Natural killer cell (primary cell): ENCODE data around the gene RUNX2. TPM values are rescaled to one million over a fixed set of nuclear protein-coding genes. Genes with fewer than 3 reads are reported as not detected.

Experiments
- ATAC-seq, 3 donors: fragments of 150-1000 bp in 2 of 3; fragments of 200-7000 bp in 1 of 3; cut with Tn5 transposase; 1 replicate in 1 of 3; 2 replicates in 2 of 3; pipeline ENCODE4 v1.10.0; 2021; ENCODE audit warnings: mild to moderate bottlenecking in 2 of 3, moderate library complexity in 2 of 3
- DNase-seq, 2 donors: peaks; one replicate each; pipeline versions ENCODE4 v3.0.0 to v3.0.0-alpha.2; 2013 to 2021; ENCODE audit warnings: mixed read lengths in 1 of 2
- H3K27ac ChIP-seq: one replicate; pipeline ENCODE4 v1.5.1; 2013; ENCODE audit warnings: mild to moderate bottlenecking, low read length
- H3K27me3 ChIP-seq: one replicate; pipeline ENCODE4 v1.6.1; 2013; ENCODE audit warnings: low read length; ENCODE audit not compliant: control insufficient read depth, insufficient read depth
- H3K36me3 ChIP-seq: one replicate; pipeline ENCODE4 v1.6.1; 2013; ENCODE audit warnings: low read length; ENCODE audit not compliant: control insufficient read depth, insufficient read depth
- H3K4me1 ChIP-seq: one replicate; pipeline ENCODE4 v1.6.1; 2013; ENCODE audit warnings: low read length; ENCODE audit not compliant: control insufficient read depth, insufficient read depth
- H3K4me3 ChIP-seq: one replicate; pipeline ENCODE4 v1.5.1; 2013; ENCODE audit warnings: low read length
- H3K9me3 ChIP-seq: one replicate; pipeline ENCODE4 v1.6.1; 2013; ENCODE audit warnings: low read length; ENCODE audit not compliant: control insufficient read depth, insufficient read depth
- H3K27ac Mint-ChIP-seq, 2 donors: one replicate each; pipeline ENCODE4 v1.8.0; 2022; ENCODE audit warnings: mild to moderate bottlenecking in 2 of 2, mixed read lengths in 2 of 2, moderate library complexity in 1 of 2
- H3K27me3 Mint-ChIP-seq, 2 donors: one replicate each; pipeline ENCODE4 v1.8.0; 2022; ENCODE audit warnings: low read depth in 2 of 2, mixed read lengths in 2 of 2
- H3K36me3 Mint-ChIP-seq: one replicate; pipeline ENCODE4 v1.8.0; 2022; ENCODE audit warnings: mixed read lengths
- H3K4me1 Mint-ChIP-seq, 2 donors: one replicate each; pipeline ENCODE4 v1.8.0; 2022; ENCODE audit warnings: mixed read lengths in 2 of 2
- H3K4me3 Mint-ChIP-seq: one replicate; pipeline ENCODE4 v1.8.0; 2022; ENCODE audit warnings: mild to moderate bottlenecking, moderate library complexity, mixed read lengths
- H3K9me3 Mint-ChIP-seq, 2 donors: one replicate each; pipeline ENCODE4 v1.8.0; 2022; ENCODE audit warnings: mixed read lengths in 2 of 2
- whole genome bisulfite sequencing: methylation state at CpG from one replicate; pipeline ENCODE4 v1.1.7; 2013; ENCODE audit warnings: missing lambda C conversion rate; ENCODE audit not compliant: insufficient coverage; 5-methylcytosine and 5-hydroxymethylcytosine counted together
- intact Hi-C: fragments of 100-400 bp; cut with micrococcal nuclease; formaldehyde crosslinking; loops from one replicate; pipeline ENCODE4 v1.14.2; 2022
- total RNA-seq, 4 donors: library from RNA; stranded (reverse); fragments of 120-200 nt in 1 of 4; gene quantifications; one replicate each; pipeline versions ENCODE4 v1.2.3 to v1.2.4, GENCODE V29; 2013 to 2022
- TF ChIP-seq, protein P1 (sequence below): fragments of 200-600 bp; IDR thresholded peaks from one replicate; pipeline ENCODE4 v1.8.0; 2022; ENCODE audit warnings: antibody characterized with exemption

Gene RUNX2
- total RNA-seq, 3 donors from 2014 or later (not counting 1 experiment from before 2014, with no cell fraction given) = 5.0 to 19.2 (median 7.0) TPM

DNA sequence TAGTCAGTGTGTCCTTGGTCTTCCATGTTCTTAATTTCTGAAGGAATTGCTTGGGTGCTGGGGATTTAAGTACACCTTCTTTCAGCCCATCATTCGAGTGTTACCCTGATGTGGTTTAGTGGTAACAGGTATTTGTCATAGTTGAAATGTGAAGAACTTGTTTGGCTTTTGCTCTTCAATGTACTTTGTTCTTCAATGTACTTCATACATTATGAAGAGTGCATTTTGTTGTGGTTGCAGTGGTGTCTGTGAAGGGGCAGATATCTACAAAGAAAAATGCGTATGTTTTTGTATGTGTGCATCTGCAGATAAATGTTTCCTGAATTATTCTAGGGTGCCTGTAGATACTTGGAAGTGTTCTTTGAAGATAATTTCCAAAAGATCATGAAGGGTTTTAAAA, 160.8 kb downstream of the RUNX2 start:
- Mint-ChIP-seq H3K36me3 (no peaks in the 10 kb centered on the region), H3K4me3 (no peak overlapping the region), H3K4me1 (peaks cover 0 to 23% of the 10 kb centered on the region in 2 donors), H3K27me3 (no peaks in the 10 kb centered on the region), H3K27ac (no peak overlapping the region), H3K9me3 (no peaks in the 10 kb centered on the region)
- Histone ChIP-seq H3K4me3 (no peak overlapping the region), H3K27me3 (no peaks in the 10 kb centered on the region), H3K27ac (no peak overlapping the region), H3K36me3 (peaks cover 5% of the 10 kb centered on the region), H3K4me1 (peaks cover 13% of the 10 kb centered on the region), H3K9me3 (no peaks in the 10 kb centered on the region)
- intact Hi-C loops = no loop called here
- WGBS = 41% methylated on average over 2 of the region's 2 CpGs
- DNase-seq (peak in 1 of 2 donors; percentile 63), ATAC-seq (no peak)
- TF ChIP-seq, protein P1, sequence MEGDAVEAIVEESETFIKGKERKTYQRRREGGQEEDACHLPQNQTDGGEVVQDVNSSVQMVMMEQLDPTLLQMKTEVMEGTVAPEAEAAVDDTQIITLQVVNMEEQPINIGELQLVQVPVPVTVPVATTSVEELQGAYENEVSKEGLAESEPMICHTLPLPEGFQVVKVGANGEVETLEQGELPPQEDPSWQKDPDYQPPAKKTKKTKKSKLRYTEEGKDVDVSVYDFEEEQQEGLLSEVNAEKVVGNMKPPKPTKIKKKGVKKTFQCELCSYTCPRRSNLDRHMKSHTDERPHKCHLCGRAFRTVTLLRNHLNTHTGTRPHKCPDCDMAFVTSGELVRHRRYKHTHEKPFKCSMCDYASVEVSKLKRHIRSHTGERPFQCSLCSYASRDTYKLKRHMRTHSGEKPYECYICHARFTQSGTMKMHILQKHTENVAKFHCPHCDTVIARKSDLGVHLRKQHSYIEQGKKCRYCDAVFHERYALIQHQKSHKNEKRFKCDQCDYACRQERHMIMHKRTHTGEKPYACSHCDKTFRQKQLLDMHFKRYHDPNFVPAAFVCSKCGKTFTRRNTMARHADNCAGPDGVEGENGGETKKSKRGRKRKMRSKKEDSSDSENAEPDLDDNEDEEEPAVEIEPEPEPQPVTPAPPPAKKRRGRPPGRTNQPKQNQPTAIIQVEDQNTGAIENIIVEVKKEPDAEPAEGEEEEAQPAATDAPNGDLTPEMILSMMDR = no peak

DNA sequence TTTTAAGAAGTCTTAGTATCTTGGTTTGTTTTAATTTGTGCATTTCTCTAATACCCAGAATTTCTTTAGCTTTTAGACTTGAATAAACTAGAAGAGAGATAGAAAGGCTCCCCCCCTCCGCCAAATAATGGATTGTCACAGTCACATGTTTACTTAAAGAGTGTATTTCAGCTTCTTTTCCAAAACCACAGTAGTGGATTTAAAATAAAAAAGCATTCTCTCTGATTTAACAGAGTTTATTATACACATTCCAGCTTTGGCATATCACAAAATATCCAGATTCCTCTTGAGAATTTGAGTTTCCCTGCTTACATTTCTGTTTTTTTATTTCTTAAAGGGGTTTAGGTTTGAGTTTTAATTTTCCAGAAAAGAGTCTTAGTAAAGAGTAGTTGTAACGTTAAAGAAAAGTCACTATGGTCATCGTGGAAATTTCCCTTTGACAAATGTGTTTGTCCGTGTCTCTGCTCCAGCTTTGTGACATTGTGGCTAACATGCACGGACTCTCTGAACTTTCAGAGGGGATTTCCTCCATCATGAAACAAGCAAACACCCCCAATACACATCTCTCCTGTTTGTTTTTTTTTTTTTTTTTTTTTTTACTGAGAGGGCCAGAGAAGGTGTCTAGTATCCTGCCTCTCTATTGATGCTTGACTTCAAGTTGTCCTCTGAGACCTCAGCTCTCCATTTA, 163.1 kb downstream of the RUNX2 start:
- Mint-ChIP-seq H3K4me3 (no peak overlapping the region), H3K4me1 (peaks cover 19 to 43% of the 10 kb centered on the region in 2 donors), H3K27ac (no peak overlapping the region), H3K27me3 (no peaks in the 10 kb centered on the region), H3K9me3 (no peaks in the 10 kb centered on the region), H3K36me3 (no peaks in the 10 kb centered on the region)
- 88% methylated on average over 4 of the region's 5 CpGs for WGBS
- ATAC-seq (peak in 1 of 3 donors; percentile 34), DNase-seq (no peak)
- peaks cover 25% of the 10 kb centered on the region for H3K4me1 ChIP-seq
- no peak overlapping the region for H3K4me3 ChIP-seq
- no peak overlapping the region for H3K27ac ChIP-seq
- H3K9me3 ChIP-seq = no peaks in the 10 kb centered on the region
- TF ChIP-seq, protein P1 = no peak
- intact Hi-C loops = no loop called here
- peaks cover 5% of the 10 kb centered on the region for H3K36me3 ChIP-seq
- H3K27me3 ChIP-seq = no peaks in the 10 kb centered on the region

DNA sequence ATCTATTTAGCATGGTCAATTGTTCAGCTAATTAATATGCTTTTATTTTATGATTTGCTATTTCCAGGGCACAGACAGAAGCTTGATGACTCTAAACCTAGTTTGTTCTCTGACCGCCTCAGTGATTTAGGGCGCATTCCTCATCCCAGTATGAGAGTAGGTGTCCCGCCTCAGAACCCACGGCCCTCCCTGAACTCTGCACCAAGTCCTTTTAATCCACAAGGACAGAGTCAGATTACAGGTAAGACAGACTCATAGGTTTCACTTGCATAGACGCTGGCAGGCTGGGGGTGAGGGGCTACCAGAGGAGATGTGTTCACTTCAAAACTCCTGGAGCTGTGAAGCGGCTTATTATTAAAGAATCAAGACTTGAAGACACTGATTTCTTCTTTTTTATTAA, 163.7 kb downstream of the RUNX2 start:
- TF ChIP-seq, protein P1 = no peak
- H3K4me3 ChIP-seq = no peak overlapping the region
- H3K9me3 Mint-ChIP-seq = no peaks in the 10 kb centered on the region
- H3K4me1 ChIP-seq = peaks cover 25% of the 10 kb centered on the region
- H3K9me3 ChIP-seq = no peaks in the 10 kb centered on the region
- peaks cover 5% of the 10 kb centered on the region for H3K36me3 ChIP-seq
- WGBS = 92% methylated on average over 5 of the region's 6 CpGs
- intact Hi-C loops = no loop called here
- H3K36me3 Mint-ChIP-seq = no peaks in the 10 kb centered on the region
- no peak overlapping the region for H3K27ac ChIP-seq
- DNase-seq (no peak), ATAC-seq (no peak)
- H3K27me3 Mint-ChIP-seq = no peaks in the 10 kb centered on the region
- H3K27me3 ChIP-seq = no peaks in the 10 kb centered on the region
- no peak overlapping the region for H3K27ac Mint-ChIP-seq
- peaks cover 26 to 44% of the 10 kb centered on the region in 2 donors for H3K4me1 Mint-ChIP-seq
- no peak overlapping the region for H3K4me3 Mint-ChIP-seq

DNA sequence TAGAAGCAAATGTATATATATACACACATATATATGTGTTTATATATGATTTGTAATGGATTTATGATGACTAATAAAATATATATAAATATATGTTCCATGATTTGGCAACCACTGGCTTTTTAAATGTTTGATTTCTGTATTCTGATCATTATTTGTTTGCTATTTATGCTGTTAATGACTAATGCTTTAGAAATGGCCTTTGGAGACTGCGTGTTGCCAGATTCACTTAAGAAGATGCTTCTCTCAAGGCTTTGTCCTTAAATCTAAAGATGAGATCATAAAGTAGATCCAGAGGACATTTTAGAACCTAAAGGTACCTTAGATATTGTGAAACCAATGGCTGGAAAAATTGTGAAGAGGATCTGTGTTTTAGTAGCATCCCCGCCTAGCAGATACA, 165.6 kb downstream of the RUNX2 start:
- intact Hi-C loops = no loop called here
- Mint-ChIP-seq H3K27ac (no peak overlapping the region), H3K9me3 (no peaks in the 10 kb centered on the region), H3K27me3 (no peaks in the 10 kb centered on the region), H3K36me3 (no peaks in the 10 kb centered on the region), H3K4me3 (no peak overlapping the region), H3K4me1 (peaks cover 26 to 40% of the 10 kb centered on the region in 2 donors)
- Histone ChIP-seq H3K4me3 (no peak overlapping the region), H3K9me3 (no peaks in the 10 kb centered on the region), H3K4me1 (peaks cover 22% of the 10 kb centered on the region), H3K36me3 (peaks cover 7% of the 10 kb centered on the region), H3K27me3 (no peaks in the 10 kb centered on the region), H3K27ac (no peak overlapping the region)
- WGBS = 100% methylated on average over 2 of the region's 2 CpGs
- ATAC-seq (no peak), DNase-seq (no peak)
- TF ChIP-seq, protein P1 = no peak
